Measurements from ENCODE around the gene ASXL1. TPM values are rescaled to one million over a fixed set of nuclear protein-coding genes. Genes with fewer than 3 reads are reported as not detected.

The ASXL1 gene
- polyA plus RNA-seq, 1 donor (not counting 4 experiments of a cell fraction or from before 2014, with no cell fraction given): 20.0 TPM

GRCh38 chr20:32436968-32437367, 78.8 kb downstream of the ASXL1 start:
- no peaks in the 10 kb centered on the region for H3K9me3 ChIP-seq (ENCODE audit: control insufficient read depth, low read depth, low read length)
- no peak overlapping the region for H3K4me3 ChIP-seq (ENCODE audit: control insufficient read depth in 2 of 3, extremely low read depth in 1 of 3, insufficient read depth in 2 of 3, low read depth in 1 of 3, low read length in 3 of 3)
- no peaks in the 10 kb centered on the region for H3K9me1 ChIP-seq (ENCODE audit: control insufficient read depth, extremely low read depth, insufficient read depth, low read length)
- TF ChIP-seq CTCF (optimal IDR thresholded peaks at IDR 0.05 in 1 of 3, IDR thresholded peaks at IDR 0.05 in 1 of 3, conservative IDR thresholded peaks at IDR 0.05 in 1 of 3; ENCODE audit: extremely low read depth in 1 of 3, insufficient read depth in 2 of 3, low read length in 3 of 3): no peak
- TF ChIP-seq EZH2 (IDR thresholded peaks at IDR 0.05; ENCODE audit: low read length): no peak
- H3K36me3 ChIP-seq (ENCODE audit: control insufficient read depth in 2 of 2, extremely low read depth in 1 of 2, insufficient read depth in 2 of 2, low read length in 2 of 2): peaks cover 34 to 48% of the 10 kb centered on the region in 2 experiments
- H2AFZ ChIP-seq (ENCODE audit: control insufficient read depth, low read length): no peak overlapping the region
- no peaks in the 10 kb centered on the region for H3K4me1 ChIP-seq (ENCODE audit: control insufficient read depth, extremely low read depth, insufficient read depth, low read length)
- DNase-seq (ENCODE audit: low read depth, low spot score): no peak
- no peaks in the 10 kb centered on the region for H4K20me1 ChIP-seq (ENCODE audit: control insufficient read depth, extremely low read depth, insufficient read depth, low read length)
- no peak overlapping the region for H3K4me2 ChIP-seq (ENCODE audit: control insufficient read depth, extremely low read depth, insufficient read depth, low read depth, low read length)
- H3K9ac ChIP-seq (ENCODE audit: control insufficient read depth, extremely low read depth, insufficient read depth, low read length): no peak overlapping the region
- H3K79me2 ChIP-seq (ENCODE audit: control insufficient read depth, insufficient read depth, low read length): no peaks in the 10 kb centered on the region
- no peak overlapping the region for H3K27ac ChIP-seq (ENCODE audit: control insufficient read depth, insufficient read depth, low read length)
- FAIRE-seq: no peak
- dilution Hi-C loops (cut with MboI; ENCODE audit: extremely low pct_ligation_motif_present, low sequenced_read_pairs): no loop called here
- H3K27me3 ChIP-seq (ENCODE audit: control insufficient read depth, extremely low read depth, insufficient read depth, low read length): no peaks in the 10 kb centered on the region

- no peaks in the 10 kb centered on the region for H3K9me1 ChIP-seq (ENCODE audit: control insufficient read depth, extremely low read depth, insufficient read depth, low read length)
- dilution Hi-C loops (cut with MboI; ENCODE audit: extremely low pct_ligation_motif_present, low sequenced_read_pairs): no loop called here
- no peak overlapping the region for H3K9ac ChIP-seq (ENCODE audit: control insufficient read depth, extremely low read depth, insufficient read depth, low read length)
- DNase-seq (ENCODE audit: low read depth, low spot score) (no peak), FAIRE-seq (no peak)
- no peak overlapping the region for H3K4me2 ChIP-seq (ENCODE audit: control insufficient read depth, extremely low read depth, insufficient read depth, low read depth, low read length)
- no peaks in the 10 kb centered on the region for H3K4me1 ChIP-seq (ENCODE audit: control insufficient read depth, extremely low read depth, insufficient read depth, low read length)
- no peaks in the 10 kb centered on the region for H3K27me3 ChIP-seq (ENCODE audit: control insufficient read depth, extremely low read depth, insufficient read depth, low read length)
- TF ChIP-seq EZH2 (IDR thresholded peaks at IDR 0.05; ENCODE audit: low read length) (no peak), CTCF (optimal IDR thresholded peaks at IDR 0.05 in 1 of 3, IDR thresholded peaks at IDR 0.05 in 1 of 3, conservative IDR thresholded peaks at IDR 0.05 in 1 of 3; ENCODE audit: extremely low read depth in 1 of 3, insufficient read depth in 2 of 3, low read length in 3 of 3) (peak in 1 of 3 experiments; percentile 22)
- H4K20me1 ChIP-seq (ENCODE audit: control insufficient read depth, extremely low read depth, insufficient read depth, low read length): no peaks in the 10 kb centered on the region
- no peaks in the 10 kb centered on the region for H3K9me3 ChIP-seq (ENCODE audit: control insufficient read depth, low read depth, low read length)
- no peak overlapping the region for H3K27ac ChIP-seq (ENCODE audit: control insufficient read depth, insufficient read depth, low read length)
- H2AFZ ChIP-seq (ENCODE audit: control insufficient read depth, low read length): no peak overlapping the region
- H3K4me3 ChIP-seq (ENCODE audit: control insufficient read depth in 2 of 3, extremely low read depth in 1 of 3, insufficient read depth in 2 of 3, low read depth in 1 of 3, low read length in 3 of 3): no peak overlapping the region
- H3K36me3 ChIP-seq (ENCODE audit: control insufficient read depth in 2 of 2, extremely low read depth in 1 of 2, insufficient read depth in 2 of 2, low read length in 2 of 2): peaks cover 32 to 43% of the 10 kb centered on the region in 2 experiments
- no peaks in the 10 kb centered on the region for H3K79me2 ChIP-seq (ENCODE audit: control insufficient read depth, insufficient read depth, low read length)
Measured at GRCh38 chr20:32437391-32438074, 79.4 kb downstream of the ASXL1 start.

All from keratinocyte (primary cell).